LNCAP (cell line): ENCODE results near the gene CNTN3.

Source experiments
- TF ChIP-seq, protein P1 (sequence below): fragments of 450-650 bp; IDR thresholded peaks from 2 replicates; pipeline ENCODE4 v1.5.1; 2017; ENCODE audit warnings: mild to moderate bottlenecking

CNTN3 gene

GRCh38 chr3:74614107-74614967, at the start of gene CNTN3:
CNTN3 (minus strand) TSS chr3:74614659; CDS start chr3:74521112, 93,547 bp downstream.
- TF ChIP-seq, protein P1, sequence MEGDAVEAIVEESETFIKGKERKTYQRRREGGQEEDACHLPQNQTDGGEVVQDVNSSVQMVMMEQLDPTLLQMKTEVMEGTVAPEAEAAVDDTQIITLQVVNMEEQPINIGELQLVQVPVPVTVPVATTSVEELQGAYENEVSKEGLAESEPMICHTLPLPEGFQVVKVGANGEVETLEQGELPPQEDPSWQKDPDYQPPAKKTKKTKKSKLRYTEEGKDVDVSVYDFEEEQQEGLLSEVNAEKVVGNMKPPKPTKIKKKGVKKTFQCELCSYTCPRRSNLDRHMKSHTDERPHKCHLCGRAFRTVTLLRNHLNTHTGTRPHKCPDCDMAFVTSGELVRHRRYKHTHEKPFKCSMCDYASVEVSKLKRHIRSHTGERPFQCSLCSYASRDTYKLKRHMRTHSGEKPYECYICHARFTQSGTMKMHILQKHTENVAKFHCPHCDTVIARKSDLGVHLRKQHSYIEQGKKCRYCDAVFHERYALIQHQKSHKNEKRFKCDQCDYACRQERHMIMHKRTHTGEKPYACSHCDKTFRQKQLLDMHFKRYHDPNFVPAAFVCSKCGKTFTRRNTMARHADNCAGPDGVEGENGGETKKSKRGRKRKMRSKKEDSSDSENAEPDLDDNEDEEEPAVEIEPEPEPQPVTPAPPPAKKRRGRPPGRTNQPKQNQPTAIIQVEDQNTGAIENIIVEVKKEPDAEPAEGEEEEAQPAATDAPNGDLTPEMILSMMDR, result no peak

GRCh38 chr3:74663178-74663577, 48.7 kb upstream of the CNTN3 start:
- TF ChIP-seq, protein P1, result no peak

GRCh38 chr3:74661672-74662071, 47.2 kb upstream of the CNTN3 start:
- TF ChIP-seq, protein P1, result no peak

GRCh38 chr3:74651885-74652284, 37.4 kb upstream of the CNTN3 start:
- TF ChIP-seq, protein P1, result no peak

- TF ChIP-seq, protein P1, result no peak
These were observed 36.8 kb upstream of the CNTN3 start for GRCh38 chr3:74651292-74651691.

DNA sequence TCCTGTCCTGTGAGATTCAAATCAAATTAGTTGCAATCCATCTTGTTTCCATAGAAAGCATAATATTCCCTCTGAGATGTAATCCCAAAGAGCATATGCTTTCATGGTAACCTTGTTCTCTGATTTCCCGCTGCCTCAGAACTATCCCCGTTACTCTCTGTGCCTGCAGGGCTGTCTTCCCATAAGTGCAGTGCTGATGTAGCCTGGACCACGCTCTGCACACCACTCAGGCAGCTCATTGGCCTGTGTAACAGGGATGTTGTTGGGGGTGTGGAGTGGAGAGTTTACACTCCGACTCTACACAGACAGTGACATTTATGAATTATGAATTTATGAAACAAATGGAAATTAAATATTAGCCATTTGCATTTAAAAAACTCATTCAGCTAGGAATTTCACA, 33.6 kb upstream of the CNTN3 start:
- TF ChIP-seq, protein P1, result no peak

DNA sequence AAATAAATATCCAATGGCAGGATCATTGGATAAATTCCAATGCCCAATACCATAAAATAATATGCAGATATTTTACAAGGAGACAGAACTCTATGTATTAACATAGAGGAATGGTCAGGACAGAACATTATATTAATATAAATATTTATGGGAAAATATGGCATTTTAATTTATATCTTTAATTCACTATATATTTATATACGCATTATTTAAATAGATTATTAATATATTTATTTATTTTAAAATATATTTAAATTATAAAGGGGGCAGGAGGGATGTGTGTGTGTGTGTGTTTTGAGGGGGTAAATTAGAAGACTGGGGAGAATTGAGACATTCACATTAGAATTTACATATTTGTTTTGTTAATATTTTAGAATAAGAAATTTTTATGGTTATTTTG, 31.6 kb upstream of the CNTN3 start:
- TF ChIP-seq, protein P1, result no peak
